A549 (cell line): Measurements from ENCODE around the gene SERPINF2. TPM values are rescaled to one million over a fixed set of nuclear protein-coding genes. Genes with fewer than 3 reads are reported as not detected.
"Not testable (repeated sequence)": the region's sequence is repeated elsewhere in the genome, so short reads cannot be mapped to it uniquely, and the experiment has no call there.

Source experiments
- ATAC-seq, 2 experiments: fragments of 200-7000 bp in 1 of 2; fragments of >200 bp in 1 of 2; cut with Nextera tagmentation in 1 of 2; cut with Tn5 transposase in 1 of 2; 3 replicates each; pipeline versions ENCODE4 v1.8.0 to v1.9.1; 2018 to 2020; ENCODE audit warnings: mild to moderate bottlenecking in 1 of 2, moderate library complexity in 1 of 2
- CTCF ChIA-PET: fragments of 300-600 bp; sonication (Branson Sonifier 250); formaldehyde crosslinking; extraction: SDS; loops from one replicate; lab custom pipeline; 2021; ENCODE audit warnings: antibody characterized with exemption, inconsistent platforms; lab: Yijun Ruan, JAX
- POLR2A ChIA-PET: fragments of 350-600 bp; formaldehyde crosslinking; extraction: SDS; loops from one replicate; lab custom pipeline; 2021; ENCODE audit warnings: antibody characterized with exemption, inconsistent platforms; lab: Yijun Ruan, JAX
- DNase-seq, 2 experiments: peaks; one replicate each; pipeline versions ENCODE4 v3.0.0 to v3.0.0-alpha.2; 2011 to 2016; ENCODE audit warnings: low read depth in 1 of 2, low spot score in 1 of 2
- FAIRE-seq: peaks from 2 replicates; lab custom pipeline; 2011; peaks lifted over from hg19 to GRCh38; lab: Jason Lieb, UNC
- H3K27ac ChIP-seq, 2 experiments: fragments of >200 bp; sonication (Bioruptor Twin); formaldehyde crosslinking; 3 replicates each; pipeline ENCODE4 v1.5.1; 2016 to 2017
- H3K4me1 ChIP-seq: fragments of >200 bp; sonication (Bioruptor Twin); formaldehyde crosslinking; 3 replicates; pipeline ENCODE4 v1.6.1; 2016
- H3K4me2 ChIP-seq: fragments of >200 bp; sonication (Bioruptor Twin); formaldehyde crosslinking; 3 replicates; pipeline ENCODE4 v1.6.1; 2016
- H3K4me3 ChIP-seq: fragments of >200 bp; sonication (Bioruptor Twin); formaldehyde crosslinking; 3 replicates; pipeline ENCODE4 v1.5.1; 2016
- H3K9me3 ChIP-seq: fragments of >200 bp; sonication (Bioruptor Twin); formaldehyde crosslinking; 3 replicates; pipeline ENCODE4 v1.6.1; 2016
- ATOH8 ChIP-seq: fragments of 250-450 bp; sonication (Bioruptor Pico); IDR thresholded peaks from 2 replicates; pipeline ENCODE4 v1.5.0; 2020; ENCODE audit warnings: low read depth, mild to moderate bottlenecking, moderate library complexity
- CBX2 ChIP-seq: fragments of 200-600 bp; sonication (generic); IDR thresholded peaks from 2 replicates; pipeline ENCODE4 v1.6.1; 2016; ENCODE audit warnings: low read depth, mild to moderate bottlenecking, borderline replicate concordance
- CBX8 ChIP-seq: fragments of 200-600 bp; sonication (generic); IDR thresholded peaks from 2 replicates; pipeline ENCODE4 v1.6.1; 2016
- ESRRA ChIP-seq: fragments of 150-350 bp; IDR thresholded peaks from 2 replicates; pipeline ENCODE4 v1.6.1; 2014; ENCODE audit warnings: mild to moderate bottlenecking, low read length, borderline replicate concordance
- GATA3 ChIP-seq: IDR thresholded peaks from 2 replicates; pipeline ENCODE4 v1.6.1; 2012; ENCODE audit warnings: borderline replicate concordance
- HEYL ChIP-seq: fragments of 250-450 bp; sonication (Bioruptor Pico); IDR thresholded peaks from 2 replicates; pipeline ENCODE4 v1.8.0; 2021; ENCODE audit warnings: mild to moderate bottlenecking, moderate library complexity
- HOXA7 ChIP-seq: fragments of 250-450 bp; sonication (Bioruptor Pico); IDR thresholded peaks from 2 replicates; pipeline ENCODE4 v1.5.0; 2020; ENCODE audit warnings: mild to moderate bottlenecking, moderate library complexity
- HOXB5 ChIP-seq: fragments of 250-450 bp; sonication (Bioruptor Pico); IDR thresholded peaks from 2 replicates; pipeline ENCODE4 v1.5.0; 2020; ENCODE audit warnings: mild to moderate bottlenecking, moderate library complexity
- NFE2L2 ChIP-seq: fragments of 150-350 bp; conservative IDR thresholded peaks from 2 replicates; pipeline ENCODE4 v1.6.1; 2014; ENCODE audit warnings: low read length
- PBX3 ChIP-seq: IDR thresholded peaks from 2 replicates; pipeline ENCODE4 v1.6.1; 2012
- PHF8 ChIP-seq: fragments of 200-600 bp; sonication (generic); IDR thresholded peaks from 2 replicates; pipeline ENCODE4 v1.6.1; 2016; ENCODE audit warnings: low read depth, mild to moderate bottlenecking, antibody characterized with exemption, moderate library complexity, borderline replicate concordance
- POLR2A ChIP-seq: IDR thresholded peaks from 2 replicates; pipeline ENCODE4 v1.6.1; 2012; ENCODE audit warnings: mild to moderate bottlenecking, low read length
- SREBF2 ChIP-seq: fragments of 450-650 bp; IDR thresholded peaks from 2 replicates; pipeline ENCODE4 v1.6.1; 2014; ENCODE audit warnings: mild to moderate bottlenecking, moderate library complexity
- ZC3H11A ChIP-seq: fragments of 450-650 bp; IDR thresholded peaks from 2 replicates; pipeline ENCODE4 v1.6.1; 2014; ENCODE audit warnings: antibody characterized with exemption, mild to moderate bottlenecking
- ZNF302 ChIP-seq: fragments of 250-450 bp; sonication (Bioruptor Pico); IDR thresholded peaks from 2 replicates; pipeline ENCODE4 v1.9.0; 2021; ENCODE audit warnings: inconsistent platforms, mild to moderate bottlenecking, moderate library complexity
- WGBS: methylation state at CpG from one replicate; pipeline ENCODE4 v1.1.6; 2017; ENCODE audit errors: missing lambda C conversion rate; 5-methylcytosine and 5-hydroxymethylcytosine counted together
- polyA plus RNA-seq, 4 experiments: library from polyadenylated mRNA; depleted of rRNA in 3 of 4; stranded (reverse); fragments of >200 nt; fragmentation: RNase III in 1 of 4; extraction: RNeasy Plus Mini Kit Qiagen cat#74134 plus additional on column Dnase treatment in 1 of 4; gene quantifications; 2 replicates in 3 of 4; 3 replicates in 1 of 4; pipeline ENCODE4 v1.2.3, GENCODE V29; 2011 to 2017
- TF ChIP-seq, protein P1 (sequence below): fragments of 200-600 bp; sonication (generic); IDR thresholded peaks from 2 replicates; pipeline ENCODE4 v1.6.1; 2016; ENCODE audit warnings: antibody characterized with exemption, mild to moderate bottlenecking, moderate library complexity
- TF ChIP-seq, protein P2 (sequence below): fragments of >200 bp; sonication (Bioruptor Twin); formaldehyde crosslinking; IDR thresholded peaks from 2 replicates; pipeline ENCODE4 v1.6.1; 2016
- TF ChIP-seq, protein P3 (sequence below): IDR thresholded peaks from 2 replicates; pipeline ENCODE4 v1.6.1; 2012

The SERPINF2 gene
- polyA plus RNA-seq, 2 of the 4 experiments (the other 2 are of a cell fraction), result 2.1 to 2.9 TPM

- TF ChIP-seq, protein P1, sequence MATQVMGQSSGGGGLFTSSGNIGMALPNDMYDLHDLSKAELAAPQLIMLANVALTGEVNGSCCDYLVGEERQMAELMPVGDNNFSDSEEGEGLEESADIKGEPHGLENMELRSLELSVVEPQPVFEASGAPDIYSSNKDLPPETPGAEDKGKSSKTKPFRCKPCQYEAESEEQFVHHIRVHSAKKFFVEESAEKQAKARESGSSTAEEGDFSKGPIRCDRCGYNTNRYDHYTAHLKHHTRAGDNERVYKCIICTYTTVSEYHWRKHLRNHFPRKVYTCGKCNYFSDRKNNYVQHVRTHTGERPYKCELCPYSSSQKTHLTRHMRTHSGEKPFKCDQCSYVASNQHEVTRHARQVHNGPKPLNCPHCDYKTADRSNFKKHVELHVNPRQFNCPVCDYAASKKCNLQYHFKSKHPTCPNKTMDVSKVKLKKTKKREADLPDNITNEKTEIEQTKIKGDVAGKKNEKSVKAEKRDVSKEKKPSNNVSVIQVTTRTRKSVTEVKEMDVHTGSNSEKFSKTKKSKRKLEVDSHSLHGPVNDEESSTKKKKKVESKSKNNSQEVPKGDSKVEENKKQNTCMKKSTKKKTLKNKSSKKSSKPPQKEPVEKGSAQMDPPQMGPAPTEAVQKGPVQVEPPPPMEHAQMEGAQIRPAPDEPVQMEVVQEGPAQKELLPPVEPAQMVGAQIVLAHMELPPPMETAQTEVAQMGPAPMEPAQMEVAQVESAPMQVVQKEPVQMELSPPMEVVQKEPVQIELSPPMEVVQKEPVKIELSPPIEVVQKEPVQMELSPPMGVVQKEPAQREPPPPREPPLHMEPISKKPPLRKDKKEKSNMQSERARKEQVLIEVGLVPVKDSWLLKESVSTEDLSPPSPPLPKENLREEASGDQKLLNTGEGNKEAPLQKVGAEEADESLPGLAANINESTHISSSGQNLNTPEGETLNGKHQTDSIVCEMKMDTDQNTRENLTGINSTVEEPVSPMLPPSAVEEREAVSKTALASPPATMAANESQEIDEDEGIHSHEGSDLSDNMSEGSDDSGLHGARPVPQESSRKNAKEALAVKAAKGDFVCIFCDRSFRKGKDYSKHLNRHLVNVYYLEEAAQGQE, result no peak
Measured at GRCh38 chr17:1764284-1764683, 21.6 kb downstream of the SERPINF2 start (continued).

GRCh38 chr17:1764705-1765104 is 22.0 kb downstream of the SERPINF2 start:
- DNase-seq, FAIRE-seq, H3K9me3 ChIP-seq, ATAC-seq, H3K4me2 ChIP-seq, POLR2A ChIA-PET, H3K4me3 ChIP-seq, H3K27ac ChIP-seq: not testable (repeated sequence)
- 96% methylated on average over 7 of the region's 7 CpGs for WGBS
- H3K4me1 ChIP-seq, result peaks cover 25% of the 10 kb centered on the region
- CTCF ChIA-PET, result interaction anchor here (0.7 to 28.6 kb wide), 4 partner anchors 12 to 42 kb away, joined by 3 to 591 read pairs (median 20); partner anchors contain the start of gene WDR81

DNA sequence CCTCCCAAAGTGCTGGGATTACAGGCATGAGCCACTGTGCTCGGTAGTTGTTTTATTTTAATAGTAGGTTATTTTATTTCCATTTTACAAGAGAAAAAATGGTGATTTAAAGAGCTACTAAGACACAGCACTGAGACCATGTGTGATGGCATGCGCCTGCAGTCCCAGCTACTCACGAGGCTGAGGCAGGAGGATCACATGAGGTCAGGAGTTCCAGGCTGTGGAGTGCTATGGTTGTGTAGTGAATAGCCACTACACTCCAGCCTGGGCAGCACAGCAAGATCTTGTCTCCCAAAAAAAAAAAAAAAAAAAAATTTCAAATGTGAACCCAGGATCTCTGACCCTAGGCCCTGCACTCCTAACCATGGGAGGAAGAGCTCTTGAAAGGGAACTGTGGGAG is 22.9 kb downstream of the SERPINF2 start:
- H3K4me3 ChIP-seq, result no peak overlapping the region
- TF ChIP-seq, protein P2, sequence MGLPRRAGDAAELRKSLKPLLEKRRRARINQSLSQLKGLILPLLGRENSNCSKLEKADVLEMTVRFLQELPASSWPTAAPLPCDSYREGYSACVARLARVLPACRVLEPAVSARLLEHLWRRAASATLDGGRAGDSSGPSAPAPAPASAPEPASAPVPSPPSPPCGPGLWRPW, result no peak
- TF ChIP-seq ESRRA, result no peak
- TF ChIP-seq, protein P3, sequence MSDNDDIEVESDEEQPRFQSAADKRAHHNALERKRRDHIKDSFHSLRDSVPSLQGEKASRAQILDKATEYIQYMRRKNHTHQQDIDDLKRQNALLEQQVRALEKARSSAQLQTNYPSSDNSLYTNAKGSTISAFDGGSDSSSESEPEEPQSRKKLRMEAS, result no peak
- no peak for TF ChIP-seq PHF8
- TF ChIP-seq PBX3, result no peak
- TF ChIP-seq ATOH8 (CRISPR knock-in tag), result no peak
- no peak for TF ChIP-seq HOXA7 (CRISPR knock-in tag)
- no peak for TF ChIP-seq NFE2L2
- no peak for TF ChIP-seq SREBF2
- TF ChIP-seq ZC3H11A, result no peak
- TF ChIP-seq ZNF302, result no peak
- TF ChIP-seq HEYL (CRISPR knock-in tag), result no peak
- no peak for TF ChIP-seq CBX2
- TF ChIP-seq GATA3, result no peak
- TF ChIP-seq CBX8, result no peak
- TF ChIP-seq POLR2A, result no peak
- no peak for TF ChIP-seq HOXB5 (CRISPR knock-in tag)
- TF ChIP-seq, all 56 proteins: peak for 0
- WGBS, result 89% methylated on average over 3 of the region's 3 CpGs
- FAIRE-seq (no peak), DNase-seq (no peak), ATAC-seq (no peak)
- Histone ChIP-seq H3K27ac (no peak overlapping the region), H3K4me1 (peaks cover 31% of the 10 kb centered on the region), H3K9me3 (no peaks in the 10 kb centered on the region), H3K4me2 (no peak overlapping the region)
- POLR2A ChIA-PET, result no interaction called here
- CTCF ChIA-PET, result interaction anchor here (0.6 to 28.6 kb wide), 10 partner anchors 9 to 506 kb away, joined by 3 to 591 read pairs (median 4); partner anchors contain the start of gene WDR81
